B cell (primary cell): ENCODE measurements around the gene VTI1A.

Experiments
- CTCF ChIP-seq: fragments of 200-600 bp; IDR thresholded peaks from one replicate; pipeline ENCODE4 v1.8.0; 2022; ENCODE audit warnings: antibody characterized with exemption, mild to moderate bottlenecking
- EZH2 ChIP-seq: IDR thresholded peaks from 2 replicates; pipeline ENCODE4 v1.6.1; 2012; ENCODE audit warnings: borderline replicate concordance, low read depth, mild to moderate bottlenecking, moderate library complexity, low read length; ENCODE audit not compliant: insufficient read depth, poor library complexity, severe bottlenecking

GRCh38 chr10:112441520-112441919 is 5.5 kb upstream of the VTI1A start:
- TF ChIP-seq EZH2 (no peak), CTCF (no peak)
